Activated T-cell treated with anti-CD3 and anti-CD28 coated beads, Interleukin-2, amount 50 U/mL, for 24 hours (primary cell): ENCODE measurements around the gene POTEH.
"Not testable (repeated sequence)": the region's sequence is repeated elsewhere in the genome, so short reads cannot be mapped to it uniquely, and the experiment has no call there.

Source experiments
- DNase-seq: peaks from one replicate; pipeline ENCODE4 v3.0.0-alpha.2; 2020
- H3K27ac Mint-ChIP-seq: 2 replicates; pipeline ENCODE4 v1.8.0; 2020; ENCODE audit warnings: mild to moderate bottlenecking, mixed read lengths
- H3K27me3 Mint-ChIP-seq: 2 replicates; pipeline ENCODE4 v1.8.0; 2020; ENCODE audit warnings: mixed read lengths
- H3K36me3 Mint-ChIP-seq: 2 replicates; pipeline ENCODE4 v1.8.0; 2020; ENCODE audit warnings: low read depth, mixed read lengths
- H3K4me1 Mint-ChIP-seq: 2 replicates; pipeline ENCODE4 v1.8.0; 2020; ENCODE audit warnings: low read depth, mixed read lengths
- H3K4me3 Mint-ChIP-seq: 2 replicates; pipeline ENCODE4 v1.8.0; 2020; ENCODE audit warnings: mild to moderate bottlenecking, moderate library complexity, mixed read lengths
- H3K9me3 Mint-ChIP-seq: 2 replicates; pipeline ENCODE4 v1.8.0; 2020; ENCODE audit warnings: mixed read lengths

Gene POTEH

DNA sequence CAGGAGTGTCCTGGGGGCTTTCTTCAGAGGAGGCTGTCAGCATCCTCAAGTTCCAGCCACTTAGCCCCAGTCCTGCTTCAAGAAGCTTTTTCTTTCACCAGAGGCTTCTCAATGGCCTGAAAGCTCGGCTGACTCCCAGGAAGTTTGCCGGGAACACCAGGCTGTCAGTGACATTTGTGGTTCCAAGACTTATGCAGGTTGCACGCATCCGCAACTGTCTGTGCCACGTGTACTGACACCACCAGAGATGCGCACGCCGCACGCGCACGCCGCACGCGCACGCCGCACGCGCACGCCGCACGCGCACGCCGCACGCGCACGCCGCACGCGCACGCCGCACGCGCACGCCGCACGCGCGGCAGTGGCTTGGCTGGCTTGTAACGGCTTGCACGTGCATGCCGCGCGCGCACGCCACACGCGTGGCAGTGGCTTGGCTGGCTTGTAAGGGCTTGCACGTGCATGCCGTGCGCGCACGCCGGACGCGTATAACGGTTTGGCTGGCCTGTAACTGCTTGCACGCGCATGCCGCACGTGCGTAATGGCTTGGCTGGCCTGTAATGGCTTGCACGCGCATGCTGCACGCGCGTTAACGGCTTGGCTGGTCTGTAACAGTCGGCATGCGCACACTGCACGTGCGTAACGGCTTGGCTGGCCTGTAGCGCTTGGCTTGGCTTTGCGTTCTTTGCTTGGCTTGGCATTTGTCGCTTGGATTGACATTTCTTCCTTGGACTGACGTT is 646 bp upstream of the POTEH start:
- not testable (repeated sequence) for H3K9me3 Mint-ChIP-seq, H3K27me3 Mint-ChIP-seq, H3K4me1 Mint-ChIP-seq, H3K36me3 Mint-ChIP-seq, H3K4me3 Mint-ChIP-seq, H3K27ac Mint-ChIP-seq, DNase-seq

DNA sequence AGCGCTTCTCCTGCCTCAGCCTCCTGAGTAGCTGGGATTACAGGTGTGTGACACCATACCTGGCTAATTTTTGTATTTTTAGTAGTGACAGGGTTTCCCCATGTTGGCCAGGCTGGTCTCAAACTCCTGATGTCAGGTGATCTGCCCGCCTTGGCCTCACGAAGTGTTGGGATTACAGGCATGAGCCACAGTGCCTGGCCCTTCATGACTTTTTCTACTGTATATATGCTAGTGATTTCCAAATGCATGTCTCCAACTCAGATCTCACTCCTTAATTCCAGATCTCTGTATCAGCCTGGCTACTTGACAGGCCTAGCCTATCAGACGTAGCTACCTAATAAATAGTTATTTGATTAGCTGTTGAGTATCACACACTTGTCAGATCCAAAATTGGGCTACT is 23.8 kb downstream of the POTEH start:
- H3K4me1 Mint-ChIP-seq, H3K27ac Mint-ChIP-seq, H3K4me3 Mint-ChIP-seq, H3K27me3 Mint-ChIP-seq, DNase-seq, H3K36me3 Mint-ChIP-seq, H3K9me3 Mint-ChIP-seq: not testable (repeated sequence)

DNA sequence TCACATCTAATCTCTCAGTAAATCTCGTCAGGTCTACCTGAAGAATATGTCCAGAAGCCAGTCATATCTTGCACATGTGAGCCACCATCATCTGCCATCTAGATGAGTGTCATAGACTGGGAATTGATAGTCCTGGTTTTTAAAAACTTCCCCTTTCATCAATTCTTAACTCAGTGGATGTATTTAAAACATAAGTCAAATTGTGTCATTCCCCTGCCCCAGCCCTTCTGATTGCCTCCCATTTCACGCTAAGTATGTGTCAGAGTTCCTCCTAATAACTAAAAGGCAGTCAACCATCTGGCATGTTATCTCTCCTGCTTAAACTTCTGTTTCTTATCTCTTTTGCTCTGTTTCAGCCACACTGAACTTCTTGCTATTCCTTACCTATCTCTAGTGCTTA is 24.3 kb downstream of the POTEH start:
- not testable (repeated sequence) for H3K9me3 Mint-ChIP-seq, H3K27ac Mint-ChIP-seq, H3K4me3 Mint-ChIP-seq, H3K36me3 Mint-ChIP-seq, H3K4me1 Mint-ChIP-seq, DNase-seq, H3K27me3 Mint-ChIP-seq

DNA sequence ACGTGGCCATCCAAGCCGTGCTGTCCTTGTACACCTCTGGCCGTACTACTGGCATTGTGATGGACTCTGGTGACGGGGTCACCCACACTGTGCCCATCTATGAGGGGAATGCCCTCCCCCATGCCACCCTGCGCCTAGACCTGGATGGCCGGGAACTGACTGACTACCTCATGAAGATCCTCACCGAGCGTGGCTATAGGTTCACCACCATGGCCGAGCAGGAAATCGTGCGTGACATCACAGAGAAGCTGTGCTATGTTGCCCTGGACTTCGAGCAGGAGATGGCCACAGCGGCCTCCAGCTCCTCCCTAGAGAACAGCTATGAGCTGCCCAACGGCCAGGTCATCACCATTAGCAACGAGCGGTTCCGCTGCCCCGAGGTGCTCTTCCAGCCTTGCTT is 32.1 kb downstream of the POTEH start:
- H3K9me3 Mint-ChIP-seq, H3K27ac Mint-ChIP-seq, H3K4me1 Mint-ChIP-seq, H3K27me3 Mint-ChIP-seq, H3K4me3 Mint-ChIP-seq, H3K36me3 Mint-ChIP-seq, DNase-seq: not testable (repeated sequence)

DNA sequence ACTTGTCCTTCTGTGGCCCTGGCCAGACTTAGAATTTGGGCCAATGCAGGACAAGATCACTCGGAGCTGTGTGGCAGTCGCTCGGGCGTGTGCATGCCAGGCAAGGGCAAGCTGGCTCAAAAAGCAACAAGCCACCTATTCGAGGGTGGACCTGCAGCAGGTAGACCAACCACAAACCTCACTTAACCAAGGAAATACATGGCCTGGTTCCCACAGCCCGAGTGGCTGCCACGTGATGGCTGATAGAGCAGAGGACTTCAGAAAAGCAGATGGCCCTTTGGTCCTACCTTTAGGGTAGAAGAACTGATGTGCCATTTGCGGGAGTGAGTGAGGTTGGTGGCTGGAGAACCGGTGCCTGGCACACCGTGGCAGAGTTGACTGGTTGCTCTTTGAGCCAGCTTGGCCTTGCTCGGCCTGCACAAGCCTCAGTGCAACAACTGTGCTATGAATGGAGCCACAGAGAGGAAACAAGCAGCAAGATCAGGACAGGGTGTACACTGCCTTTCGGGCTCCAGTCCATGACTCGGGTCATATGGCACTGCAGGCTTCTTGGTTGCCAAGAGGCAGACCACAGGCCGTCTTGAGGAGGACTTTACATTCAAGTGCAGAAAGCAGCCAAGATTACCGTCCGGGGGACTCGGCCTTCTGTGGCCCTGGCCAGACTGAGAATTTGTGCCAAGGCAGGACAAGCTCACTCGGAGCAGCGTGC is 39.5 kb downstream of the POTEH start:
- not testable (repeated sequence) for H3K4me1 Mint-ChIP-seq, H3K36me3 Mint-ChIP-seq, DNase-seq, H3K4me3 Mint-ChIP-seq, H3K9me3 Mint-ChIP-seq, H3K27ac Mint-ChIP-seq, H3K27me3 Mint-ChIP-seq

DNA sequence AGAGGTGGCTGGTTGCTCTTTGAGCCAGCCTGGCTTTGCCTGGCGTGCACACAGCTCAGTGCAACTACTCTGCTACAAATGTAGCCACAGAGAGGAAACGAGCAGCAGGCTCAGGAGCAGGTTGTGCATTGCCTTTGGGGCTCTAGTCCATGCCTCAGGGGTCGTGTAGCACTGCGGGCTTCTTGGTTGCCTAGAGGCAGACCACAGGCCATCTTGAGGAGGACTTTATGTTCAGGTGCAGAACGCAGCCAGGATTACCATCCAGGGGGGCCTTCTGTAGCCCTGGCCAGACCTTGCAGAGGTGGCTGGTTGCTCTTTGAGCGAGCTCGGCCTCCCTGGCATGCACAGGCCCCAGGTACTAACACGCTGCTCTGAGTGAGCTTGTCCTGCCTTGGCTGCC is 41.2 kb downstream of the POTEH start:
- H3K36me3 Mint-ChIP-seq, H3K4me3 Mint-ChIP-seq, H3K9me3 Mint-ChIP-seq, H3K27ac Mint-ChIP-seq, H3K4me1 Mint-ChIP-seq, H3K27me3 Mint-ChIP-seq, DNase-seq: not testable (repeated sequence)

DNA sequence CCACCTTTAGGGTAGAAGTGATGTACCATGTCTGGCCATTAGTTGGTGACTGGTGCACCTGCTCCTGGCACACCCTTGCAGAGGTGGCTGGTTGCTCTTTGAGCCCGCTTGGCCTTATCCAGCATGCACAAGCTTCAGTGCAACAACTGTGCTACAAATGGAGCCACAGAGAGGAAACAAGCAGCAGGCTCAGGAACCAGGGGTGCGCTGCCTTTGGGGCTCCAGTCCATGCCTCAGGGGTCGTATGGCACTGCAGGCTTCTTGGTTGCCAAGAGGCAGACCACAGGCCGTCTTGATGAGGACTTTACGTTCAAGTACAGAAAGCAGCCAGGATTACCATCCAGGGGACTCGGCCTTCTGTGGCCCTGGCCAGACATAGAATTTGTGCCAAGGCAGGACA is 44.6 kb downstream of the POTEH start:
- H3K9me3 Mint-ChIP-seq, DNase-seq, H3K27ac Mint-ChIP-seq, H3K4me3 Mint-ChIP-seq, H3K27me3 Mint-ChIP-seq, H3K4me1 Mint-ChIP-seq, H3K36me3 Mint-ChIP-seq: not testable (repeated sequence)

DNA sequence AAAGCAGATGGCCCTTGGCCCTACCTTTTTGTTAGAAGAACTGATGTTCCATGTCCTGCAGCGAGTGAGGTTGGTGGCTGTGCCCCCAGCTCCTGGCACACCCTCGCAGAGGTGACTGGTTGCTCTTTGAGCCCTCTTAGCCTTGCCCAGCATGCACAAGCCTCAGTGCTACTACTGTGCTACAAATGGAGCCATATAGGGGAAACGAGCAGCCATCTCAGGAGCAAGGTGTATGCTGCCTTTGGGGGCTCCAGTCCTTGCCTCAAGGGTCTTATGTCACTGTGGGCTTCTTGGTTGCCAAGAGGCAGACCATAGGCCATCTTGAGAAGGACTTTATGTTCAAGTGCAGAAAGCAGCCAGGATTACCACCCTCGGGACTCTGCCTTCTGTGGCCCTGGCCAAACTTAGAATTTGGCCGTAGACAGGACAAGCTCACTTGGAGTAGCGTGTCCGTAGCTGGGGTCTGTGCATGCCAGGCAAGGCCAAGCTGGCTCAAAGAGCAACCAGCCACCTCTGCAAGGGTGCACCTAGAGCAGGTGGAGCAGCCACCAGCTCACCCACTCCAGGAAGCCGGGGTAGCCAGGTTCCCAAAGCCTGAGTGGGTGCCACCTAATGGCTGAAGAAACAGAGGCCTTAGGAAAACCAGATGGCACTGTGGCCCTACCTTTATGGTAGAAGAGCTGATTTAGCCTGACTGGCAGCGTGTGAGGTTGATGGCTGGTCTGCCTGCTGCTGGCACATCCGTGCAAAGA is 48.5 kb downstream of the POTEH start:
- not testable (repeated sequence) for H3K4me1 Mint-ChIP-seq, H3K27ac Mint-ChIP-seq, H3K4me3 Mint-ChIP-seq, DNase-seq, H3K36me3 Mint-ChIP-seq, H3K9me3 Mint-ChIP-seq, H3K27me3 Mint-ChIP-seq

DNA sequence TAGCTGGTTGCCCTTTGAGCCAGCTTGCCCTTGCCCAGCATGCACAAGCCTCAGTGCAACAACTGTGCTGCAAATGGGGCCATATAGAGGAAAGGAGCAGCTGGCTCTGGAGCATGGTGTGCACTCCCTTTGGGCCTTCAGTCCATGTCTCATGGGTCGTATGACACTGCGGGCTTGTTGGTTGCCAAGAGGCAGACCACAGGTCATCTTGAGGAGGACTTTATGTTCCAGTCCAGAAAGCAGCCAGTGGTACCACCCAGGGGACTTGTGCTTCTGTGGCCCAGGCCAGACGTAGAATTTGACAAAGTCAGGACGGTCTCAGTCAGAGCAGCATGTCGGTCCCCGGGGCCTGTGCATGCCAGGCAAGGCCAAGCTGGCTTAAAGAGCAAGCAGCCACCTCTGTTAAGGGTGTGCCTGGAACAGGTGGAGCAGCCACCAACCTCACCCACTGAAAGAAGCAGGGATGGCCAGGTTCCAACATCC is 49.1 kb downstream of the POTEH start:
- DNase-seq, H3K27me3 Mint-ChIP-seq, H3K4me3 Mint-ChIP-seq, H3K36me3 Mint-ChIP-seq, H3K9me3 Mint-ChIP-seq, H3K4me1 Mint-ChIP-seq, H3K27ac Mint-ChIP-seq: not testable (repeated sequence)

DNA sequence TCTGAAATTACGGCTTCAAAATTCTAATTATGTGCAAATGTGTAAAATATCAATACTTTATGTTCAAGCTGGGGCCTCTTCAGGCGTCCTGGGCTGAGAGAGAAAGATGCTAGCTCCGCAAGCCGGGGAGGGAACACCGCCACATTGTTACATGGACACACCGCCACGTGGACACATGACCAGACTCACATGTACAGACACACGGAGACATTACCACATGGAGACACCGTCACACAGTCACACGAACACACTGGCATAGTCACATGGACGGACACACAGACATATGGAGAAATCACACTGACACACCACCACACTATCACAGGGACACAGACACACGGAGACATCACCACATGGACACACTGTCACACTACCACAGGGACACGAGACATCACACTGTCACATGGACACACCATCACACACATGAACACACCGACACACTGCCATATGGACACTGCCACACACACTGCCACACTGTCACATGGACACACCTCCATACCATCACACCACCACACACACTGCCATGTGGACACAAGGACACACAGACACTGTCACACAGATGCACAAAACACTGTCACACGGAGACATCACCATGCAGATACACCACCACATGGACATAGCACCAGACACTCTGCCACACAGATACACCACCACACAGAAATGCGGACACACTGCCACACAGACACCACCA is 58.0 kb downstream of the POTEH start:
- H3K4me1 Mint-ChIP-seq, H3K4me3 Mint-ChIP-seq, H3K9me3 Mint-ChIP-seq, DNase-seq, H3K27ac Mint-ChIP-seq, H3K27me3 Mint-ChIP-seq, H3K36me3 Mint-ChIP-seq: not testable (repeated sequence)

DNA sequence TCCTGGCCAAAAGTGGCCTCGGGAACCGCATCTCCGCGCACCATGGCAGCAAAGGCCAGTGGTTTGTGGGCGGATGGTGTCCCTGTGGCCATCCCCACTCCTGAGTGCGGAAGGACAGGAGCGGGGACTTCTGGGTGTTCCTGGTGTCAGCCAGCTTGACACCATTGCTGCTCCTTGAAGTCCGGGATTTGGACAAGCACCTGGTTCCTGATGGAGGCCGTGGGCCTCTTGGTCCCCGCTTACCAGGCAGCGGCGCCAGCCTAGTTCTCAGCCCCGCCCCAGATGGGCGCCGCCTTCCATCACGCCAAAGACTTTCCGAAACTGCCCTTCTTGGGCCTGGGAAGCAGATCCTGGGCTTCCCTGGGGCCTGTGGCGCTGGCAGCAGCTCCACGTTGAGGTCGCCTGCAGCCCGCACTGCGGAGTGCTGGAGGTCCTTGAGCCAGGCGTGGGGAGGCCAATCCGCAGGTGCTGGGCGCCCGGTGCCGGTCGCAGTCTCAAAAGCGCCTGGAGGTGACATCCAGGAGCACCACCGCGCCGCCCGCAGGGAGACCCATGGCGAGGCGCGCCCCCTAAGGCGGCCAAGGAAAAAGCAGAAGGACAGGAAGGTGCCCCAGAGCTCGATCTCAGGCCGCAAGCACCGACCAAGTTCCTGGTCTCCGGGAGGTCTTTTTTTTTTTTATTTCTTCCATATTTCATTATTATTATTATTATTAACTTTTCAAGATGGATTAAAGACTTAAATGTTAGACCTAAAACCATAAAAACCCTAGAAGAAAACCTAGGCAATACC is 59.5 kb downstream of the POTEH start:
- H3K4me1 Mint-ChIP-seq, H3K27ac Mint-ChIP-seq, H3K27me3 Mint-ChIP-seq, H3K36me3 Mint-ChIP-seq, H3K4me3 Mint-ChIP-seq, H3K9me3 Mint-ChIP-seq, DNase-seq: not testable (repeated sequence)

DNA sequence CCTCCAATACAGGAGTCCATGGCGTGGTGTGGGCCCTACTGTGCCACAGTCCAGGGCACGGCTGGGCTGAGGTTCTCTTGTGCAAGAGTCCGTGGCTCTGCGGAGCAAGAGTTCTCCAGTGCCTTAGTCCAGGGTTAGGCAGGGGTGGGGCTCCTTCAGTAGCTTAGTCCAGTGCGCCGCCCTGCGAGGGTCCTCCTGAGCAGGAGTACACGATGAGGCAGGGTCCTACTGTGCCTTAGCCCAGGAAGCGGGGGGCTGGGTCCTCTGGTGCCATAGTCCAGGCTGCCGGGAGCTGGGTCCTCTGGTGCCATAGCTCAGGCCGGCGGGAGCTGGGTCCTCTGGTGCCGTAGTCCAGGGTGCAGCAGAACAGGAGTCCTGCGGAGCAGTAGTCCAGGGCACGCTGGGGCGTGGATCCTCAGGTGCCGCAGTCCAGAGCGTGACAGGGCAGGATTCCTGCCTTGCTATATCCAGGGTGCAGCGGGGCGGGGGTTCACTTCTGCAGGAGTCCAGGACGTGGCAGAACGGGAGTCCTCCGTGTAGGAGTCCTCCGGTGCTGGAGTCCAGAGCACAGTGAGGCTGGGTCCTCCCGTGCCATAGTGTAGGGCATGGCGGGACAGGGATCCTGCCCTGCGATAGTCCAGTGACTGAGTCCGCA is 69.7 kb downstream of the POTEH start:
- H3K27ac Mint-ChIP-seq, H3K9me3 Mint-ChIP-seq, H3K27me3 Mint-ChIP-seq, H3K4me3 Mint-ChIP-seq, H3K4me1 Mint-ChIP-seq, DNase-seq, H3K36me3 Mint-ChIP-seq: not testable (repeated sequence)

DNA sequence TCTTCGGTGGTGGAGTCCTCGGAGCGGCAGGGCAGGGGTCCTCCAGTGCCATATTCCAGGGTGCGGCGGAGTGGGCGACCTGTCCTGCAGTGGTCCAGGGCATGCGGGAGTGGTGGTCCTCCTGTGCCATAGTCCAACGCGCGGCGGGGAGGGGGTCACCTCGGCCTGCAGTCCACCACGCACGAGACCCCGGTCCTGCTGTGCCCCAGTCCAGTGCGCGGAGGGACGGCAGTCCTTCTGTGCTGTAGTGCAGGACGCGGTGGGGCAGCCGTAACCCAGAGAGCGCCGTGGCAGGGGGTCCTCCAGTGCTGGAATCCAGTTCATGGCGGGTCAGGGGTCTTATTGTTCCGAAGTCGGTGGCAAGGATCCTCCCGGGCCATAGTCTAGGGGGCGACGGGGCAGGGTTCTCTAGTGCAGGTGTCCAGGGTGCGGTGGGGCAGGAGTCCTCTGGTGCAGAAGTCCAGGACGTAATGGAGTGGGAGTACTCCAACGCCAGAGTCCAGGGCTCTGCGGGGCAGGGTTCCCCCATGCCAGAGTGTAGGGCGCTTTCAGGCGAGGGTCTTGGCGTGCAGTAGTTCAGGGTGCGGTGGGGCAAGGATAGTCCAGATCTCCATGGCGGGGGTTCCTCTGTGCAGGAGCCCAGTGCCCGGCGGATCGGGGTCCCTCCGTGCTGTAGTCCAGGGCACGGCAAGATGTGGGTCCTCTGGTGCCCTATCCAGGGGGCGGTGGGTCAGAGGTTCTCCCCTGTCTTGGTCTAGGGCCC is 70.7 kb downstream of the POTEH start:
- DNase-seq, H3K36me3 Mint-ChIP-seq, H3K4me3 Mint-ChIP-seq, H3K27ac Mint-ChIP-seq, H3K9me3 Mint-ChIP-seq, H3K27me3 Mint-ChIP-seq, H3K4me1 Mint-ChIP-seq: not testable (repeated sequence)
